HG03039 (cell line): ENCODE data around the gene DGKG.

Source experiments
- ATAC-seq: cut with Tn5 transposase; IDR thresholded peaks from one replicate; pipeline ENCODE4 v1.9.1; 2021; ENCODE audit warnings: mild to moderate bottlenecking, moderate library complexity; ENCODE audit not compliant: unreplicated experiment

Gene DGKG

GRCh38 chr3:186118692-186119091 lies 243.3 kb downstream of the DGKG start:
- ATAC-seq, result no peak

- no peak for ATAC-seq
Observed at GRCh38 chr3:186117521-186118134, 244.4 kb downstream of the DGKG start.

GRCh38 chr3:186115239-186115996 lies 246.6 kb downstream of the DGKG start:
- no peak for ATAC-seq

- ATAC-seq, result no peak
Observed at GRCh38 chr3:186110975-186111974, 250.8 kb downstream of the DGKG start.

- no peak for ATAC-seq
Observed at GRCh38 chr3:186109897-186110803, 251.9 kb downstream of the DGKG start.

GRCh38 chr3:186108941-186109865 lies 252.8 kb downstream of the DGKG start, which contains the start of gene ETV5:
ETV5 (minus strand) TSS chr3:186109089; CDS start chr3:186105868, 3,221 bp downstream.
- ATAC-seq, result peak; percentile 92

- no peak for ATAC-seq
Observed at GRCh38 chr3:186108106-186108940, 253.7 kb downstream of the DGKG start.

- no peak for ATAC-seq
Observed at GRCh38 chr3:186107215-186108105, 254.6 kb downstream of the DGKG start.

GRCh38 chr3:186105543-186105942 lies 256.5 kb downstream of the DGKG start:
- ATAC-seq, result no peak

GRCh38 chr3:186102687-186103086 lies 259.3 kb downstream of the DGKG start:
- no peak for ATAC-seq

- ATAC-seq, result no peak
Observed at GRCh38 chr3:186100398-186100797, 261.6 kb downstream of the DGKG start.

- ATAC-seq, result no peak
Observed at GRCh38 chr3:186099178-186099577, 262.9 kb downstream of the DGKG start.

- ATAC-seq, result no peak
Observed at GRCh38 chr3:186098740-186099139, 263.3 kb downstream of the DGKG start.

GRCh38 chr3:186097663-186098451 lies 264.2 kb downstream of the DGKG start:
- ATAC-seq, result no peak

- no peak for ATAC-seq
Observed at GRCh38 chr3:186097317-186097662, 264.7 kb downstream of the DGKG start.
